ENCODE measurements around the gene SPOCK1. TPM values are rescaled to one million over a fixed set of nuclear protein-coding genes. Genes with fewer than 3 reads are reported as not detected.
A peak's percentile ranks its signal among the peaks of the same experiment; 100 is the strongest.

The SPOCK1 gene
- total and polyA plus RNA-seq, 2 experiments from 2014 or later: 268 to 471 TPM

- Histone ChIP-seq H3K27me3 (replicated peaks; ENCODE audit: insufficient read depth) (no peaks in the 10 kb centered on the region), H3K4me3 (no peak overlapping the region), H3K9me3 (ENCODE audit: low read depth) (no peaks in the 10 kb centered on the region), H4K20me1 (ENCODE audit: insufficient read depth) (peaks cover 14% of the 10 kb centered on the region; the same call in 1 of the 2 replicates), H2AFZ (no peak overlapping the region), H3K9ac (no peak overlapping the region), H3K79me2 (ENCODE audit: insufficient read depth) (peaks cover 61% of the 10 kb centered on the region), H3F3A (ENCODE audit: insufficient read depth) (peaks cover 44% of the 10 kb centered on the region), H3K4me2 (ENCODE audit: unreplicated experiment) (peak overlapping the region; percentile 9), H3K27ac (no peak overlapping the region), H3K36me3 (ENCODE audit: low read depth) (no peaks in the 10 kb centered on the region), H3K4me1 (ENCODE audit: insufficient read depth) (peaks cover 45% of the 10 kb centered on the region), H3K9me2 (ENCODE audit: insufficient read depth) (no peaks in the 10 kb centered on the region)
- 45 to 49% methylated on average over 1 of the region's 1 CpG for WGBS, 2 experiments (ENCODE audit: low coverage in 1 of 2, low lambda C conversion rate in 2 of 2, missing lambda C conversion rate in 2 of 2)
- TF ChIP-seq EZH2 (IDR thresholded peaks at IDR 0.05; ENCODE audit: insufficient read depth, poor library complexity, severe bottlenecking): no peak
- TF ChIP-seq EZH2phosphoT487 (IDR thresholded peaks at IDR 0.05; ENCODE audit: insufficient read depth, low read depth): no peak
- DNase-seq: no peak
- in situ Hi-C loops (cut with MboI): loop anchor here (10.0 kb wide), 1 partner anchor 400 kb away; no protein-coding TSS in a partner anchor
These were observed 283.9 kb downstream of the SPOCK1 start for GRCh38 chr5:137215261-137215660.

- peaks cover 61% of the 10 kb centered on the region for H3K79me2 ChIP-seq (ENCODE audit: insufficient read depth)
- H2AFZ ChIP-seq: no peak overlapping the region
- H3K9ac ChIP-seq: no peak overlapping the region
- H3K36me3 ChIP-seq (ENCODE audit: low read depth): no peaks in the 10 kb centered on the region
- DNase-seq: no peak
- no peaks in the 10 kb centered on the region for H3K27me3 ChIP-seq (replicated peaks; ENCODE audit: insufficient read depth)
- in situ Hi-C loops (cut with MboI): loop anchor here (10.0 kb wide), 1 partner anchor 400 kb away; no protein-coding TSS in a partner anchor
- 73 to 80% methylated on average over 2 of the region's 2 CpGs for WGBS, 2 experiments (ENCODE audit: low coverage in 1 of 2, low lambda C conversion rate in 2 of 2, missing lambda C conversion rate in 2 of 2)
- H3K27ac ChIP-seq: no peak overlapping the region
- H3K4me2 ChIP-seq (ENCODE audit: unreplicated experiment): no peak overlapping the region
- no peaks in the 10 kb centered on the region for H3K9me2 ChIP-seq (ENCODE audit: insufficient read depth)
- H3K4me1 ChIP-seq (ENCODE audit: insufficient read depth): peaks cover 41% of the 10 kb centered on the region
- H4K20me1 ChIP-seq (ENCODE audit: insufficient read depth): peaks cover 14% of the 10 kb centered on the region; the same call in 1 of the 2 replicates
- TF ChIP-seq EZH2phosphoT487 (IDR thresholded peaks at IDR 0.05; ENCODE audit: insufficient read depth, low read depth) (no peak), EZH2 (IDR thresholded peaks at IDR 0.05; ENCODE audit: insufficient read depth, poor library complexity, severe bottlenecking) (no peak)
- peaks cover 38% of the 10 kb centered on the region for H3F3A ChIP-seq (ENCODE audit: insufficient read depth)
- no peak overlapping the region for H3K4me3 ChIP-seq
- H3K9me3 ChIP-seq (ENCODE audit: low read depth): no peaks in the 10 kb centered on the region
These were observed 284.5 kb downstream of the SPOCK1 start for GRCh38 chr5:137214446-137215189.

GRCh38 chr5:137212471-137212870 is 286.7 kb downstream of the SPOCK1 start:
- WGBS, 2 experiments (ENCODE audit: low coverage in 1 of 2, low lambda C conversion rate in 2 of 2, missing lambda C conversion rate in 2 of 2): 95 to 100% methylated on average over 3 of the region's 3 CpGs
- Histone ChIP-seq H3K4me3 (no peak overlapping the region), H3K9ac (no peak overlapping the region), H3K36me3 (ENCODE audit: low read depth) (no peaks in the 10 kb centered on the region), H3K9me3 (ENCODE audit: low read depth) (no peaks in the 10 kb centered on the region), H3K27me3 (replicated peaks; ENCODE audit: insufficient read depth) (no peaks in the 10 kb centered on the region), H4K20me1 (ENCODE audit: insufficient read depth) (peaks cover 12% of the 10 kb centered on the region; the same call in 1 of the 2 replicates), H2AFZ (no peak overlapping the region), H3K4me2 (ENCODE audit: unreplicated experiment) (no peak overlapping the region), H3K9me2 (ENCODE audit: insufficient read depth) (no peaks in the 10 kb centered on the region), H3K79me2 (ENCODE audit: insufficient read depth) (peaks cover 71% of the 10 kb centered on the region), H3K27ac (no peak overlapping the region), H3K4me1 (ENCODE audit: insufficient read depth) (peaks cover 32% of the 10 kb centered on the region), H3F3A (ENCODE audit: insufficient read depth) (peaks cover 19% of the 10 kb centered on the region)
- DNase-seq: no peak
- in situ Hi-C loops (cut with MboI): loop anchor here (10.0 kb wide), 1 partner anchor 398 kb away; no protein-coding TSS in a partner anchor
- TF ChIP-seq EZH2 (IDR thresholded peaks at IDR 0.05; ENCODE audit: insufficient read depth, poor library complexity, severe bottlenecking) (no peak), EZH2phosphoT487 (IDR thresholded peaks at IDR 0.05; ENCODE audit: insufficient read depth, low read depth) (no peak)

GRCh38 chr5:137209232-137209809 is 289.8 kb downstream of the SPOCK1 start:
- no peaks in the 10 kb centered on the region for H3K9me3 ChIP-seq (ENCODE audit: low read depth)
- no peak overlapping the region for H3K27ac ChIP-seq
- 53 to 54% methylated on average over 9 of the region's 9 CpGs for WGBS, 2 experiments (ENCODE audit: low coverage in 1 of 2, low lambda C conversion rate in 2 of 2, missing lambda C conversion rate in 2 of 2)
- TF ChIP-seq EZH2phosphoT487 (IDR thresholded peaks at IDR 0.05; ENCODE audit: insufficient read depth, low read depth) (no peak), EZH2 (IDR thresholded peaks at IDR 0.05; ENCODE audit: insufficient read depth, poor library complexity, severe bottlenecking) (no peak)
- H3K9ac ChIP-seq: no peak overlapping the region
- no peak overlapping the region for H2AFZ ChIP-seq
- peaks cover 15% of the 10 kb centered on the region; the same call in 1 of the 2 replicates for H4K20me1 ChIP-seq (ENCODE audit: insufficient read depth)
- no peaks in the 10 kb centered on the region for H3K27me3 ChIP-seq (replicated peaks; ENCODE audit: insufficient read depth)
- peaks cover 94% of the 10 kb centered on the region for H3K79me2 ChIP-seq (ENCODE audit: insufficient read depth)
- H3F3A ChIP-seq (ENCODE audit: insufficient read depth): peaks cover 13% of the 10 kb centered on the region
- in situ Hi-C loops (cut with MboI): no loop called here
- H3K4me3 ChIP-seq: no peak overlapping the region
- peaks cover 34% of the 10 kb centered on the region for H3K4me1 ChIP-seq (ENCODE audit: insufficient read depth)
- H3K9me2 ChIP-seq (ENCODE audit: insufficient read depth): no peaks in the 10 kb centered on the region
- H3K36me3 ChIP-seq (ENCODE audit: low read depth): no peaks in the 10 kb centered on the region
- peak; percentile 12 for DNase-seq
- H3K4me2 ChIP-seq (ENCODE audit: unreplicated experiment): peak overlapping the region; percentile 1
